Kidney epithelial cell (primary cell): ENCODE data around the gene RIOK3. TPM values are rescaled to one million over a fixed set of nuclear protein-coding genes. Genes with fewer than 3 reads are reported as not detected.

Source experiments
- DNase-seq: peaks from one replicate; pipeline ENCODE4 v3.0.0-alpha.2; 2010; ENCODE audit warnings: low read depth
- H3K27me3 ChIP-seq: 2 replicates; pipeline ENCODE4 v1.6.0; 2011; ENCODE audit warnings: low read length; ENCODE audit not compliant: control insufficient read depth, insufficient read depth
- H3K36me3 ChIP-seq: 2 replicates; pipeline ENCODE4 v1.5.1; 2011; ENCODE audit warnings: low read length; ENCODE audit not compliant: control insufficient read depth, insufficient read depth
- H3K4me3 ChIP-seq: 2 replicates; pipeline ENCODE4 v1.5.1; 2011; ENCODE audit warnings: low read depth, mild to moderate bottlenecking, control low read depth, low read length
- total RNA-seq: library from RNA; depleted of rRNA; stranded (reverse); fragments of >200 nt; gene quantifications from 2 replicates; pipeline ENCODE4 v1.2.3, GENCODE V29; 2015
- TF ChIP-seq, protein P1 (sequence below): IDR thresholded peaks from 2 replicates; pipeline ENCODE4 v1.5.1; 2011; ENCODE audit warnings: mild to moderate bottlenecking, moderate library complexity, low read length, control low read depth, inconsistent platforms; ENCODE audit not compliant: insufficient read depth, poor library complexity, severe bottlenecking

The RIOK3 gene
- total RNA-seq, 1 donor from 2014 or later, result 79.8 TPM

DNA sequence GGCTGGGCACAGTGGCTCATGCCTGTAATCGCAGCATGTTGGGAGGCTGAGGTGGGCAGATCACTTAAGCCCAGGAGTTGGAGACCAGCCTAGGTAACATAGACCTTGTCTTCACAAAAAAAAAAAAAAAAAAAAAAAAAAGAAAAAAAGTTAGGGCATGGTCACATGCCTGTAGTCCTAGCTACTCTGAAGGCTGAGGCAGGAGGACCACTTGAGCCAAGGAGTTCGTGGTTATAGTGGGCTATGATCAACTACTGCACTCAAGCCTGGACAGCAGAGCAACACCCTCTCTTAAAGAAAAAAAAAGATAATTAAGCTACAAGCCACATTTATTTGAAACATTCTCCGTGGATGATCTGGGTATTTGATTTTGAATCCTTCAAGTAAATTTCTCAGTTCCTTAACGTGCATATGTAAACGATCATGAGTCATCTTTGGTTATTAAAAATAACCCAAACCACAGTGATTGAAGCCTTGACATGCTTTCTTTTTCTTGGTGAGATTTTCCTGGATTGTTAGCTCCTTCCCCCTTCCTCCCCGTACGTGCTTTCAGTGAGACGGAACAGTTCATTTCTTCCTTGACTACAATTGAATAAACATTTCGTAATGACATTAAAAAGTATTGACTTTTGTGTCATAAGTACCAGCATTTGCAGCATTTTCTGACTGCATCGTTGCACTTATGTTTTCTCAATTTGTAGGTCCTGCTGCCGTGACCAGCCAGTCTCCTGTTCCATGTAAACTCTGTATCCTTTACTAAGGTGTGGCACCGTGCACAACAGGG is 70.5 kb downstream of the RIOK3 start:
- Histone ChIP-seq H3K4me3 (no peak overlapping the region), H3K36me3 (peaks cover 1% of the 10 kb centered on the region), H3K27me3 (no peaks in the 10 kb centered on the region)
- TF ChIP-seq, protein P1, sequence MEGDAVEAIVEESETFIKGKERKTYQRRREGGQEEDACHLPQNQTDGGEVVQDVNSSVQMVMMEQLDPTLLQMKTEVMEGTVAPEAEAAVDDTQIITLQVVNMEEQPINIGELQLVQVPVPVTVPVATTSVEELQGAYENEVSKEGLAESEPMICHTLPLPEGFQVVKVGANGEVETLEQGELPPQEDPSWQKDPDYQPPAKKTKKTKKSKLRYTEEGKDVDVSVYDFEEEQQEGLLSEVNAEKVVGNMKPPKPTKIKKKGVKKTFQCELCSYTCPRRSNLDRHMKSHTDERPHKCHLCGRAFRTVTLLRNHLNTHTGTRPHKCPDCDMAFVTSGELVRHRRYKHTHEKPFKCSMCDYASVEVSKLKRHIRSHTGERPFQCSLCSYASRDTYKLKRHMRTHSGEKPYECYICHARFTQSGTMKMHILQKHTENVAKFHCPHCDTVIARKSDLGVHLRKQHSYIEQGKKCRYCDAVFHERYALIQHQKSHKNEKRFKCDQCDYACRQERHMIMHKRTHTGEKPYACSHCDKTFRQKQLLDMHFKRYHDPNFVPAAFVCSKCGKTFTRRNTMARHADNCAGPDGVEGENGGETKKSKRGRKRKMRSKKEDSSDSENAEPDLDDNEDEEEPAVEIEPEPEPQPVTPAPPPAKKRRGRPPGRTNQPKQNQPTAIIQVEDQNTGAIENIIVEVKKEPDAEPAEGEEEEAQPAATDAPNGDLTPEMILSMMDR, result no peak
- DNase-seq, result no peak

DNA sequence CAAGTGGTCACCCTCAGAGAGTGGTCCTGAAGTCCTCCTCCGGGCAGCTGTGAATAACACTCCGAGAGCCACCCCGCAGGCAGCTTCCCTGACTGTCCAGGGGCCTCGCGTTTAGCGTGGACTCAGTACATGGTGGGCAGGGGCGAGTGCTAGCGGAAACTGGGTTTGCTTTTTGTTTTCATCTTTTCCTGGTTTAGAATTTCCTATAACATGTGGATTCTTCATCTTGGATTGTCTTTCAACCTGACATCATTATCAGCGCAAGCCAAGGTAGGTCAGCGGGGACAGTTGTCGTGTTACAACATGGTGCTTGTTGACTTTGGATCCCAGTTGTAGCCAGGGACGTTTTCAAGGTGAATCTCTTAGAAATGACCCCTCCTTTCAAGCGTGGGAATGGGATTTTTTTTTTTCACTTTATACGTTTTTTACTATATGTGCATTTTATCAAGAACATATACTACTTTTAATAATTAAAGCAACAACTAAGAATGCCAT is 71.2 kb downstream of the RIOK3 start:
- no peak for DNase-seq
- H3K36me3 ChIP-seq, result peaks cover 1% of the 10 kb centered on the region
- TF ChIP-seq, protein P1, result no peak
- no peaks in the 10 kb centered on the region for H3K27me3 ChIP-seq
- H3K4me3 ChIP-seq, result no peak overlapping the region

DNA sequence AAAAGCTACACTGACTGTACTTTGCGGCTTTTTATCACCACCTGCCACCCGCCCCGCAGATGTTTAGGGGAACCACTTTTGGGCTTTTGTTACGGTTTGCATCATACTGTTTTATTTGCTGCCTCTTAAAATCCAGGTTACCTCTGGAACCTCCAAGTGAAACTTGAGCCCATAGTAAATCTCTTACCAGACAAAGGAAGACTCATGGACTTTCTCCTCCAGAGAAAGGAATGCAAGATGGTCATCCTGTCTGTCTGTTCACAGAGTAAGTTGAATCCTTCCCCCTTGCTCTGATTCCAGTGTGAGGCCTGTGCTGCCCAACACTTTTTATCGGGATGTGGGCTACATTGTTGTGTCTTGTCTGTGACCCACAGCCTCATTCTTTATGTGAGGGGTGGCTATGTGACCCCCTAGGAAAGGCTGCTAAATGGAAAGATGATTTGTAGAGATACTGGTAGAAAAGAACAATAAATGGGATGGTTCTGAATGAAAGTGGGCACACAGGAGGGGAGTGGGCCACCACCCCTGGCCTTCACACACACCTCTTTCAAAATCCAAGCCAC is 73.5 kb downstream of the RIOK3 start:
- DNase-seq, result no peak
- no peaks in the 10 kb centered on the region for H3K36me3 ChIP-seq
- H3K4me3 ChIP-seq, result no peak overlapping the region
- TF ChIP-seq, protein P1, result no peak
- H3K27me3 ChIP-seq, result no peaks in the 10 kb centered on the region

DNA sequence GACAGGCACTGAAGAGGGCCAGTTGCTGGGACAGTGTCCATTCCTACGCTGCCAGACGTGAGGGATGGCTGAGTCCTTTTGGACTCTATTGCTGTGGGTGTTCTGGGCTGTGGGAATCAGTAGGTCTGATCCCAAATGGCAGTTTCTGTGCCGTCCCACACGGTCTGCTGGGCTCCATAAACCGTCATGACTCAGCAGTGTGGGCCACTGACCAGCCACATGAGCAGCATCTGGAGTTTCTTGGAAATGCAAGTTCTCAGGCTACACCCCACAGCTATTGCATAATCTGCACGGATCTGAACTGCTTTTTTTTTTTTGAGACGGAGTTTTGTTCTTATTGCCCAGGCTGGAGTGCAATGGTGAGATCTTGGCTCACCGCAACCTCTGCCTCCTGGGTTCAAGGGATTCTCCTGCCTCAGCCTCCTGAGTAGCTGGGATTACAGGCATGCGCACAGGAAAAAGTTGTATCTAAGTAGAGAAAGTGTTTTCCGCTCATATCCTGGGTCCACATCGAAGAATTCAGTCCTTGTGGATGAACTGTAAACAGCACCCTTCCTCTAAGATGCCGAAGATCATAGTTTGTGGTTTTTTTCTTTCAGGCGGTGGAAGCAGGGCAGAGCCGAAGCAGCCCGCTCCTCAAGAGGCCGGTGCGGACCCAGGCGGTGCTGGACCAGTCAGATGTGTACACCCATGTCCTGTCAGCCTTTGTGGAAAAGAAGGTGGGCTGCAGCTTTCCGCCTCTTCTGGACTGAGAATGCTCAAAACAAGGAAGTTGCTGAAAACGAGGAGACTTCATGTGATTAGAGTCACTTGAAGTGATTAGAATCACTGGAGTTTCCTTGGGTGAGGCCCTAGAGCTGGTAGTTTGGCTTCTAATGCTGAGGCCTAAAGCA is 75.7 kb downstream of the RIOK3 start:
- H3K36me3 ChIP-seq, result peaks cover 5% of the 10 kb centered on the region
- DNase-seq, result no peak

DNA sequence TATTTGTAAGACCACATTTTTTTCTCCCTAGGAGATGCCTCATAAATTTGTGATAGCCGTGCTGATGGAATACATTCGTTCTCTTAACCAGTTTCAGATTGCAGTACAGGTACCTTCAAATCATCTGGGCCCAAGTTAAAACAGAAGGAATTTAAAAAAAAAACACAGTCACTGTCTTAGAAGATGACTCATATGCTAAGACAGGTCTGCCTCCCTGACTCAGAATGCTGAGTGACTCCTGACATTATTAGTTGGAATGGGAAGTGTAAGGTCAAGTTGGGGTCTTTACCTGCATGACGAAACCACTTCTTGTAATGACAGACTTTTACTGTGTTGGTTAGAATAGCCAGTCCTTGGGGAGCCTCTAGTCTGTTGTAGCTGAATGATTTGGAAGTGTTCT is 76.5 kb downstream of the RIOK3 start:
- TF ChIP-seq, protein P1, result no peak
- peaks cover 5% of the 10 kb centered on the region for H3K36me3 ChIP-seq
- DNase-seq, result peak; percentile 67
- no peaks in the 10 kb centered on the region for H3K27me3 ChIP-seq
- H3K4me3 ChIP-seq, result no peak overlapping the region

More for the DNA sequence above, 75.7 kb downstream of the RIOK3 start:
- Histone ChIP-seq H3K27me3 (no peaks in the 10 kb centered on the region), H3K4me3 (no peak overlapping the region)
- TF ChIP-seq, protein P1, result no peak
